ENCODE data around the gene SERPINB10.
"Not testable (repeated sequence)": the region's sequence is repeated elsewhere in the genome, so short reads cannot be mapped to it uniquely, and the experiment has no call there.

The SERPINB10 gene

GRCh38 chr18:63905361-63905760 lies 2.4 kb upstream of the SERPINB10 start:
- Histone ChIP-seq H3K9ac (ENCODE audit: low read depth, low read length) (no peak overlapping the region), H3K4me1 (ENCODE audit: insufficient read depth, low read length) (no peaks in the 10 kb centered on the region), H3K9me3 (ENCODE audit: control insufficient read depth, insufficient read depth, low read length) (no peaks in the 10 kb centered on the region), H3K36me3 (ENCODE audit: insufficient read depth, low read length) (no peaks in the 10 kb centered on the region)

GRCh38 chr18:63906056-63906455 lies 1.7 kb upstream of the SERPINB10 start:
- H3K4me1 ChIP-seq (ENCODE audit: insufficient read depth, low read length) = no peaks in the 10 kb centered on the region
- H3K9ac ChIP-seq (ENCODE audit: low read depth, low read length) = no peak overlapping the region
- no peaks in the 10 kb centered on the region for H3K9me3 ChIP-seq (ENCODE audit: control insufficient read depth, insufficient read depth, low read length)
- H3K36me3 ChIP-seq (ENCODE audit: insufficient read depth, low read length) = no peaks in the 10 kb centered on the region

- H3K4me1 ChIP-seq (ENCODE audit: insufficient read depth, low read length) = no peaks in the 10 kb centered on the region
- H3K9me3 ChIP-seq (ENCODE audit: control insufficient read depth, insufficient read depth, low read length) = no peaks in the 10 kb centered on the region
- H3K9ac ChIP-seq (ENCODE audit: low read depth, low read length) = no peak overlapping the region
- no peaks in the 10 kb centered on the region for H3K36me3 ChIP-seq (ENCODE audit: insufficient read depth, low read length)
Measured at GRCh38 chr18:63908858-63909257, 1.1 kb downstream of the SERPINB10 start.

GRCh38 chr18:63909870-63910269 lies 2.1 kb downstream of the SERPINB10 start:
- no peak overlapping the region for H3K9ac ChIP-seq (ENCODE audit: low read depth, low read length)
- no peaks in the 10 kb centered on the region for H3K36me3 ChIP-seq (ENCODE audit: insufficient read depth, low read length)
- H3K4me1 ChIP-seq (ENCODE audit: insufficient read depth, low read length) = no peaks in the 10 kb centered on the region

GRCh38 chr18:63917817-63918216 lies 10.1 kb downstream of the SERPINB10 start:
- Histone ChIP-seq H3K9ac (ENCODE audit: low read depth, low read length) (no peak overlapping the region), H3K36me3 (ENCODE audit: insufficient read depth, low read length) (no peaks in the 10 kb centered on the region), H3K4me1 (ENCODE audit: insufficient read depth, low read length) (no peaks in the 10 kb centered on the region), H3K9me3 (ENCODE audit: control insufficient read depth, insufficient read depth, low read length) (no peaks in the 10 kb centered on the region)

More at GRCh38 chr18:63909870-63910269, 2.1 kb downstream of the SERPINB10 start:
- H3K9me3 ChIP-seq (ENCODE audit: control insufficient read depth, insufficient read depth, low read length) = no peaks in the 10 kb centered on the region

- Histone ChIP-seq H3K9me3 (ENCODE audit: control insufficient read depth, insufficient read depth, low read length) (no peaks in the 10 kb centered on the region), H3K4me1 (ENCODE audit: insufficient read depth, low read length) (no peaks in the 10 kb centered on the region), H3K36me3 (ENCODE audit: insufficient read depth, low read length) (no peaks in the 10 kb centered on the region), H3K9ac (ENCODE audit: low read depth, low read length) (no peak overlapping the region)
Measured at GRCh38 chr18:63922049-63922448, 14.3 kb downstream of the SERPINB10 start.

GRCh38 chr18:63924551-63924950 lies 16.8 kb downstream of the SERPINB10 start:
- Histone ChIP-seq H3K36me3 (ENCODE audit: insufficient read depth, low read length) (no peaks in the 10 kb centered on the region), H3K4me1 (ENCODE audit: insufficient read depth, low read length) (no peaks in the 10 kb centered on the region), H3K9ac (ENCODE audit: low read depth, low read length) (no peak overlapping the region), H3K9me3 (ENCODE audit: control insufficient read depth, insufficient read depth, low read length) (no peaks in the 10 kb centered on the region)

- Histone ChIP-seq H3K9ac (ENCODE audit: low read depth, low read length) (no peak overlapping the region), H3K4me1 (ENCODE audit: insufficient read depth, low read length) (no peaks in the 10 kb centered on the region), H3K9me3 (ENCODE audit: control insufficient read depth, insufficient read depth, low read length) (no peaks in the 10 kb centered on the region), H3K36me3 (ENCODE audit: insufficient read depth, low read length) (no peaks in the 10 kb centered on the region)
Measured at GRCh38 chr18:63928331-63928730, 20.6 kb downstream of the SERPINB10 start.

- H3K4me1 ChIP-seq (ENCODE audit: insufficient read depth, low read length); H3K9me3 ChIP-seq (ENCODE audit: control insufficient read depth, insufficient read depth, low read length); H3K36me3 ChIP-seq (ENCODE audit: insufficient read depth, low read length); H3K9ac ChIP-seq (ENCODE audit: low read depth, low read length): not testable (repeated sequence)
Measured at GRCh38 chr18:63929369-63929768, 21.6 kb downstream of the SERPINB10 start.

GRCh38 chr18:63930773-63931354 lies 23.1 kb downstream of the SERPINB10 start:
- no peaks in the 10 kb centered on the region for H3K9me3 ChIP-seq (ENCODE audit: control insufficient read depth, insufficient read depth, low read length)
- H3K4me1 ChIP-seq (ENCODE audit: insufficient read depth, low read length) = no peaks in the 10 kb centered on the region

GRCh38 chr18:63936156-63936931 lies 28.6 kb downstream of the SERPINB10 start:
- H3K9ac ChIP-seq (ENCODE audit: low read depth, low read length) = peak overlapping the region; percentile 64; the same call in 1 of the 2 replicates
- no peaks in the 10 kb centered on the region for H3K9me3 ChIP-seq (ENCODE audit: control insufficient read depth, insufficient read depth, low read length)
- no peaks in the 10 kb centered on the region for H3K4me1 ChIP-seq (ENCODE audit: insufficient read depth, low read length)
- H3K36me3 ChIP-seq (ENCODE audit: insufficient read depth, low read length) = no peaks in the 10 kb centered on the region

More at GRCh38 chr18:63930773-63931354, 23.1 kb downstream of the SERPINB10 start:
- no peaks in the 10 kb centered on the region for H3K36me3 ChIP-seq (ENCODE audit: insufficient read depth, low read length)
- H3K9ac ChIP-seq (ENCODE audit: low read depth, low read length) = no peak overlapping the region

GRCh38 chr18:63936932-63937393 lies 29.2 kb downstream of the SERPINB10 start:
- Histone ChIP-seq H3K4me1 (ENCODE audit: insufficient read depth, low read length) (no peaks in the 10 kb centered on the region), H3K36me3 (ENCODE audit: insufficient read depth, low read length) (no peaks in the 10 kb centered on the region), H3K9ac (ENCODE audit: low read depth, low read length) (peak overlapping the region; percentile 64; the same call in 1 of the 2 replicates), H3K9me3 (ENCODE audit: control insufficient read depth, insufficient read depth, low read length) (no peaks in the 10 kb centered on the region)

GRCh38 chr18:63940008-63940407 lies 32.2 kb downstream of the SERPINB10 start:
- Histone ChIP-seq H3K36me3 (ENCODE audit: insufficient read depth, low read length) (no peaks in the 10 kb centered on the region), H3K9me3 (ENCODE audit: control insufficient read depth, insufficient read depth, low read length) (no peaks in the 10 kb centered on the region), H3K4me1 (ENCODE audit: insufficient read depth, low read length) (no peaks in the 10 kb centered on the region), H3K9ac (ENCODE audit: low read depth, low read length) (no peak overlapping the region)

GRCh38 chr18:63940543-63941050 lies 32.8 kb downstream of the SERPINB10 start:
- not testable (repeated sequence) for H3K4me1 ChIP-seq (ENCODE audit: insufficient read depth, low read length); H3K36me3 ChIP-seq (ENCODE audit: insufficient read depth, low read length); H3K9me3 ChIP-seq (ENCODE audit: control insufficient read depth, insufficient read depth, low read length)
- H3K9ac ChIP-seq (ENCODE audit: low read depth, low read length) = peak overlapping the region; percentile 24; the same call in 1 of the 2 replicates
